Activated CD4-positive, alpha-beta T cell treated with anti-CD3 and anti-CD28 coated beads, Interleukin-2, Interleukin-4, amounts not matched to agents 100 ng/mL and 50 ng/mL, durations not matched to agents 16 hours and 8 hours (primary cell): ENCODE measurements around the gene BCAS1.
"Not testable (repeated sequence)": the region's sequence is repeated elsewhere in the genome, so short reads cannot be mapped to it uniquely, and the experiment has no call there.

Experiments used
- DNase-seq: peaks from one replicate; pipeline ENCODE4 v3.0.0-alpha.2; 2020; ENCODE audit warnings: low spot score

The BCAS1 gene

GRCh38 chr20:54017846-54018245, 52.5 kb downstream of the BCAS1 start:
- DNase-seq = peak; percentile 4

- no peak for DNase-seq
These were observed 54.9 kb downstream of the BCAS1 start for GRCh38 chr20:54015496-54015895.

GRCh38 chr20:54014293-54014926, 56.0 kb downstream of the BCAS1 start:
- no peak for DNase-seq

GRCh38 chr20:54013471-54013870, 56.9 kb downstream of the BCAS1 start:
- no peak for DNase-seq

- DNase-seq = no peak
These were observed 59.0 kb downstream of the BCAS1 start for GRCh38 chr20:54011346-54011745.

GRCh38 chr20:54006216-54006615, 64.2 kb downstream of the BCAS1 start:
- not testable (repeated sequence) for DNase-seq

- no peak for DNase-seq
These were observed 64.9 kb downstream of the BCAS1 start for GRCh38 chr20:54005524-54005923.

GRCh38 chr20:54004445-54004844, 65.9 kb downstream of the BCAS1 start:
- DNase-seq = peak; percentile 32

GRCh38 chr20:54002741-54003140, 67.7 kb downstream of the BCAS1 start:
- no peak for DNase-seq

- DNase-seq = no peak
These were observed 68.3 kb downstream of the BCAS1 start for GRCh38 chr20:54002056-54002575.

- DNase-seq = no peak
These were observed 69.5 kb downstream of the BCAS1 start for GRCh38 chr20:54000914-54001313.

- no peak for DNase-seq
These were observed 70.1 kb downstream of the BCAS1 start for GRCh38 chr20:54000262-54000661.

- no peak for DNase-seq
These were observed 71.3 kb downstream of the BCAS1 start for GRCh38 chr20:53999077-53999476.

GRCh38 chr20:53996584-53997486, 73.6 kb downstream of the BCAS1 start:
- no peak for DNase-seq

GRCh38 chr20:53995949-53996348, 74.4 kb downstream of the BCAS1 start:
- DNase-seq = no peak

GRCh38 chr20:53994088-53994487, 76.3 kb downstream of the BCAS1 start:
- no peak for DNase-seq

GRCh38 chr20:53993310-53993709, 77.1 kb downstream of the BCAS1 start:
- no peak for DNase-seq

GRCh38 chr20:53990768-53991450, 79.5 kb downstream of the BCAS1 start:
- DNase-seq = no peak

- DNase-seq = no peak
These were observed 80.4 kb downstream of the BCAS1 start for GRCh38 chr20:53990003-53990402.

- no peak for DNase-seq
These were observed 81.0 kb downstream of the BCAS1 start for GRCh38 chr20:53989401-53989800.

GRCh38 chr20:53986037-53986650, 84.2 kb downstream of the BCAS1 start:
- DNase-seq = no peak

GRCh38 chr20:53985150-53985518, 85.3 kb downstream of the BCAS1 start:
- no peak for DNase-seq
